Panc1 (cell line): ENCODE data around the gene ZSWIM8. TPM values are rescaled to one million over a fixed set of nuclear protein-coding genes. Genes with fewer than 3 reads are reported as not detected.

Source experiments
- ATAC-seq: fragments of 200-7000 bp; cut with Tn5 transposase; 2 replicates; pipeline ENCODE4 v1.9.1; 2020; ENCODE audit warnings: mild to moderate bottlenecking, moderate library complexity
- BruUV-seq: library from RNA; stranded (reverse); fragments of 400-500 nt; replicated peaks from 2 replicates; lab custom pipeline; 2021; lab: Mats Ljungman, UMichigan
- CTCF ChIA-PET: fragments of 300-600 bp; sonication (Branson Sonifier 250); formaldehyde crosslinking; loops from one replicate; lab custom pipeline; 2022; ENCODE audit warnings: antibody characterized with exemption; lab: Charles Lee
- POLR2A ChIA-PET: fragments of 300-600 bp; sonication (Branson Sonifier 250); formaldehyde crosslinking; loops from one replicate; lab custom pipeline; 2022; ENCODE audit warnings: antibody characterized with exemption; lab: Charles Lee
- DNase-seq: peaks from one replicate; pipeline ENCODE4 v3.0.0-alpha.2; 2010; ENCODE audit warnings: low read depth, low spot score
- H3K27ac ChIP-seq: 2 replicates; pipeline ENCODE4 v1.5.1; 2011; ENCODE audit warnings: mild to moderate bottlenecking, low read length, inconsistent platforms
- H3K27me3 ChIP-seq: fragments of 200-500 bp; sonication (Bioruptor generic); 2 replicates; pipeline ENCODE4 v1.6.0; 2014; ENCODE audit warnings: low read length, inconsistent platforms; ENCODE audit not compliant: control insufficient read depth, insufficient read depth
- H3K36me3 ChIP-seq: fragments of 200-500 bp; sonication (Bioruptor generic); 2 replicates; pipeline ENCODE4 v1.5.1; 2014; ENCODE audit warnings: inconsistent platforms, mild to moderate bottlenecking, low read length, moderate library complexity; ENCODE audit not compliant: control insufficient read depth, insufficient read depth
- H3K4me1 ChIP-seq: 2 replicates; pipeline ENCODE4 v1.5.1; 2011; ENCODE audit warnings: inconsistent platforms, mild to moderate bottlenecking, low read length, moderate library complexity; ENCODE audit not compliant: control insufficient read depth, insufficient read depth
- H3K4me3 ChIP-seq, 2 experiments: 2 replicates each; pipeline ENCODE4 v1.5.1; 2011 to 2012; ENCODE audit warnings: low read depth in 2 of 2, low read length in 2 of 2, mild to moderate bottlenecking in 2 of 2, inconsistent platforms in 1 of 2, moderate library complexity in 1 of 2
- H3K9me3 ChIP-seq: fragments of 200-500 bp; sonication (Bioruptor generic); 2 replicates; pipeline ENCODE4 v1.5.1; 2014; ENCODE audit warnings: low read depth, mild to moderate bottlenecking, inconsistent platforms, low read length, moderate library complexity; ENCODE audit not compliant: control insufficient read depth, insufficient read depth
- CTCF ChIP-seq: fragments of 450-650 bp; IDR thresholded peaks from 2 replicates; pipeline ENCODE4 v1.5.1; 2017; ENCODE audit warnings: mild to moderate bottlenecking
- POLR2AphosphoS5 ChIP-seq: IDR thresholded peaks from 2 replicates; pipeline ENCODE4 v1.6.1; 2012; ENCODE audit warnings: mild to moderate bottlenecking, low read depth, low read length, moderate library complexity
- REST ChIP-seq, 2 experiments: IDR thresholded peaks; 2 replicates each; pipeline ENCODE4 v1.6.1; 2011 to 2012; ENCODE audit warnings: low read depth in 2 of 2, control low read depth in 1 of 2, low read length in 1 of 2, mild to moderate bottlenecking in 1 of 2, moderate library complexity in 1 of 2; ENCODE audit not compliant: insufficient read depth in 1 of 2
- SIN3A ChIP-seq: IDR thresholded peaks from 2 replicates; pipeline ENCODE4 v1.6.1; 2012; ENCODE audit warnings: low read depth, mild to moderate bottlenecking, low read length, moderate library complexity, borderline replicate concordance; ENCODE audit not compliant: insufficient read depth
- TCF7L2 ChIP-seq: IDR thresholded peaks from 2 replicates; pipeline ENCODE4 v1.6.1; 2011; ENCODE audit warnings: mild to moderate bottlenecking, low read depth, low read length, inconsistent platforms
- in situ Hi-C: cut with HindIII; loops from 2 replicates; pipeline ENCODE4 v1.10.0; 2016; ENCODE audit warnings: low sequenced_read_pairs, low pct_unique_long_range_greater_than_20kb
- intact Hi-C: fragments of 100-400 bp; cut with micrococcal nuclease; formaldehyde crosslinking; loops from one replicate; pipeline ENCODE4 v1.10.0; 2022; ENCODE audit not compliant: unreplicated experiment
- total RNA-seq: library from RNA; stranded (reverse); gene quantifications from one replicate; pipeline ENCODE4 v1.2.1, GENCODE V29; 2021; ENCODE audit not compliant: unreplicated experiment

ZSWIM8 gene
- total RNA-seq, 1 experiment from 2014 or later = 109 TPM

- ChIA-PET CTCF (interaction anchor here (0.6 kb wide), 2 partner anchors 9 to 56 kb away, joined by 4 to 8 read pairs; a partner anchor contains a TSS), POLR2A (no interaction called here)
- H3K27ac ChIP-seq = no peak overlapping the region
- H3K4me1 ChIP-seq = no peaks in the 10 kb centered on the region
- H3K27me3 ChIP-seq = no peaks in the 10 kb centered on the region
- in situ Hi-C loops = no loop called here
- DNase-seq = no peak
- intact Hi-C loops = no loop called here
- H3K9me3 ChIP-seq = no peaks in the 10 kb centered on the region
- BruUV-seq = no TSS peak
- no peak for TF ChIP-seq REST (IDR thresholded peaks at IDR 0.05; ENCODE audit: insufficient read depth in 1 of 2, low read depth in 2 of 2, low read length in 1 of 2)
- TF ChIP-seq POLR2AphosphoS5 = no peak
- TF ChIP-seq TCF7L2 = no peak
- no peak for TF ChIP-seq CTCF
- TF ChIP-seq SIN3A = no peak
- H3K36me3 ChIP-seq = peaks cover 37% of the 10 kb centered on the region
- ATAC-seq = no peak
- no peak overlapping the region for H3K4me3 ChIP-seq
These were observed 22.1 kb upstream of the ZSWIM8 start for GRCh38 chr10:73763343-73763742.

- TF ChIP-seq TCF7L2 (no peak), SIN3A (no peak), CTCF (no peak; the same call in 1 of the 2 replicates), REST (IDR thresholded peaks at IDR 0.05; ENCODE audit: insufficient read depth in 1 of 2, low read depth in 2 of 2, low read length in 1 of 2) (no peak), POLR2AphosphoS5 (no peak)
- CTCF ChIA-PET = no interaction called here
These were observed 20.3 kb upstream of the ZSWIM8 start for GRCh38 chr10:73765066-73765465.

More at GRCh38 chr10:73765066-73765465, 20.3 kb upstream of the ZSWIM8 start:
- ATAC-seq = no peak
- Histone ChIP-seq H3K4me1 (no peaks in the 10 kb centered on the region), H3K36me3 (peaks cover 47% of the 10 kb centered on the region), H3K27ac (no peak overlapping the region), H3K4me3 (no peak overlapping the region), H3K9me3 (no peaks in the 10 kb centered on the region), H3K27me3 (no peaks in the 10 kb centered on the region)
- in situ Hi-C loops = no loop called here
- intact Hi-C loops = no loop called here
- no peak for DNase-seq
- no TSS peak for BruUV-seq
- POLR2A ChIA-PET = no interaction called here
